ENCODE measurements around the gene RAB14.
"Not testable (repeated sequence)": the region's sequence is repeated elsewhere in the genome, so short reads cannot be mapped to it uniquely, and the experiment has no call there.

The RAB14 gene

GRCh38 chr9:121141706-121142105, 60.0 kb downstream of the RAB14 start:
- no peaks in the 10 kb centered on the region for H3K9me3 ChIP-seq (ENCODE audit: insufficient read depth, low read depth, low read length)
- no peak overlapping the region for H3K9ac ChIP-seq (ENCODE audit: low read depth, low read length)
- H3K27me3 ChIP-seq (ENCODE audit: insufficient read depth, low read length): no peaks in the 10 kb centered on the region
- H3K4me3 ChIP-seq (ENCODE audit: low read length): no peak overlapping the region; the same call in 1 of the 2 replicates
- no peak overlapping the region for H3K27ac ChIP-seq (ENCODE audit: low read length)
- peaks cover 7% of the 10 kb centered on the region; the same call in 1 of the 2 replicates for H3K4me1 ChIP-seq (ENCODE audit: insufficient read depth, low read length)
- H3K36me3 ChIP-seq (ENCODE audit: insufficient read depth, low read depth, low read length): peaks cover 51% of the 10 kb centered on the region

GRCh38 chr9:121141306-121141705, 60.4 kb downstream of the RAB14 start:
- H3K4me1 ChIP-seq (ENCODE audit: insufficient read depth, low read length): peaks cover 7% of the 10 kb centered on the region; the same call in 1 of the 2 replicates
- no peaks in the 10 kb centered on the region for H3K27me3 ChIP-seq (ENCODE audit: insufficient read depth, low read length)
- H3K9me3 ChIP-seq (ENCODE audit: insufficient read depth, low read depth, low read length): no peaks in the 10 kb centered on the region
- H3K9ac ChIP-seq (ENCODE audit: low read depth, low read length): peak overlapping the region; percentile 40; the same call in 1 of the 2 replicates
- no peak overlapping the region for H3K27ac ChIP-seq (ENCODE audit: low read length)
- no peak overlapping the region; the same call in 1 of the 2 replicates for H3K4me3 ChIP-seq (ENCODE audit: low read length)
- H3K36me3 ChIP-seq (ENCODE audit: insufficient read depth, low read depth, low read length): peaks cover 47% of the 10 kb centered on the region

- H3K4me3 ChIP-seq (ENCODE audit: low read length): no peak overlapping the region
- H3K27me3 ChIP-seq (ENCODE audit: insufficient read depth, low read length): no peaks in the 10 kb centered on the region
- H3K9ac ChIP-seq (ENCODE audit: low read depth, low read length): no peak overlapping the region
- H3K9me3 ChIP-seq (ENCODE audit: insufficient read depth, low read depth, low read length): no peaks in the 10 kb centered on the region
- peaks cover 11% of the 10 kb centered on the region; the same call in 1 of the 2 replicates for H3K4me1 ChIP-seq (ENCODE audit: insufficient read depth, low read length)
- H3K36me3 ChIP-seq (ENCODE audit: insufficient read depth, low read depth, low read length): peaks cover 42% of the 10 kb centered on the region
- no peak overlapping the region for H3K27ac ChIP-seq (ENCODE audit: low read length)
These were observed 61.5 kb downstream of the RAB14 start for GRCh38 chr9:121140162-121140561.

- no peak overlapping the region for H3K27ac ChIP-seq (ENCODE audit: low read length)
These were observed 62.7 kb downstream of the RAB14 start for GRCh38 chr9:121138973-121139372.

DNA sequence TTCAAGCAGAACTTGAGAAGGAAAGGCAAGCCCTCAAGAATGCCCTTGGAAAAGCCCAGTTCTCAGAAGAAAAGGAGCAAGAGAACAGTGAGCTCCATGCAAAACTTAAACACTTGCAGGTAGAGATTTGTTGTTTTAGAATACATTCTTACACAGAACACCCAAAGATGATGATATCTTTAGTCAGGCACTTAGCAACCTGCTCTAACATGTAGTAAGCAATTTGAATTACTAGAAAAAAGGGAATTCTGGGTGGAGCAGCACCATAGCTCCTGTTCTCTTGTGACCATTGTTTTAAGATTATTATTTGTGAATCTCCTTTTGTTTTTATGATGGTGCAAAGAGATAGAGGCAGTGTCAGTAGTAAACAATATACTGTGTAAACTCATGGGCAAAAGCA, 63.1 kb downstream of the RAB14 start:
- Histone ChIP-seq H3K9ac (ENCODE audit: low read depth, low read length) (no peak overlapping the region), H3K27ac (ENCODE audit: low read length) (no peak overlapping the region), H3K27me3 (ENCODE audit: insufficient read depth, low read length) (no peaks in the 10 kb centered on the region), H3K36me3 (ENCODE audit: insufficient read depth, low read depth, low read length) (peaks cover 26% of the 10 kb centered on the region), H3K9me3 (ENCODE audit: insufficient read depth, low read depth, low read length) (no peaks in the 10 kb centered on the region), H3K4me1 (ENCODE audit: insufficient read depth, low read length) (peaks cover 13% of the 10 kb centered on the region; the same call in 1 of the 2 replicates), H3K4me3 (ENCODE audit: low read length) (no peak overlapping the region)

More at GRCh38 chr9:121138973-121139372, 62.7 kb downstream of the RAB14 start:
- no peaks in the 10 kb centered on the region for H3K27me3 ChIP-seq (ENCODE audit: insufficient read depth, low read length)
- peaks cover 13% of the 10 kb centered on the region; the same call in 1 of the 2 replicates for H3K4me1 ChIP-seq (ENCODE audit: insufficient read depth, low read length)
- no peak overlapping the region for H3K4me3 ChIP-seq (ENCODE audit: low read length)
- peaks cover 30% of the 10 kb centered on the region for H3K36me3 ChIP-seq (ENCODE audit: insufficient read depth, low read depth, low read length)
- H3K9me3 ChIP-seq (ENCODE audit: insufficient read depth, low read depth, low read length): no peaks in the 10 kb centered on the region
- H3K9ac ChIP-seq (ENCODE audit: low read depth, low read length): no peak overlapping the region

DNA sequence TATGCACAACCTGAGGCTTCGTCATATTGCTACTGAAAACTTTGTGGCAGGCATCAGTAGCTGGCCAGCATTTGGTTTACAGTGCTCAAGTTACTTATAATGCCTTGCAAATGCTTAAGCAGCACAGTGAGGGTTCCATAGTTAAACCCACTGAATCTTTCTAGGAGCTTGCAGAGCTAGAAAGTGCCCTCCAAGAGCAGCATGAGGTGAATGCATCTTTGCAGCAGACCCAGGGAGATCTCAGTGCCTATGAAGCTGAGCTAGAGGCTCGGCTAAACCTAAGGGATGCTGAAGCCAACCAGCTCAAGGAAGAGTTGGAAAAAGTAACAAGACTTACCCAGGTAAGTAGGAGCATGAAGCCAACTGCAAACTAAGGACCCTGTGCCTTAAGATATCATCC, 66.0 kb downstream of the RAB14 start:
- 0 out of 2 replicates have a peak, but pooled peaks cover 6% of the 10 kb centered on the region for H3K36me3 ChIP-seq (ENCODE audit: insufficient read depth, low read depth, low read length)
- H3K4me1 ChIP-seq (ENCODE audit: insufficient read depth, low read length): peaks cover 10% of the 10 kb centered on the region; the same call in 1 of the 2 replicates
- H3K9me3 ChIP-seq (ENCODE audit: insufficient read depth, low read depth, low read length): no peaks in the 10 kb centered on the region
- no peak overlapping the region for H3K27ac ChIP-seq (ENCODE audit: low read length)
- H3K4me3 ChIP-seq (ENCODE audit: low read length): no peak overlapping the region
- no peaks in the 10 kb centered on the region for H3K27me3 ChIP-seq (ENCODE audit: insufficient read depth, low read length)
- no peak overlapping the region for H3K9ac ChIP-seq (ENCODE audit: low read depth, low read length)

DNA sequence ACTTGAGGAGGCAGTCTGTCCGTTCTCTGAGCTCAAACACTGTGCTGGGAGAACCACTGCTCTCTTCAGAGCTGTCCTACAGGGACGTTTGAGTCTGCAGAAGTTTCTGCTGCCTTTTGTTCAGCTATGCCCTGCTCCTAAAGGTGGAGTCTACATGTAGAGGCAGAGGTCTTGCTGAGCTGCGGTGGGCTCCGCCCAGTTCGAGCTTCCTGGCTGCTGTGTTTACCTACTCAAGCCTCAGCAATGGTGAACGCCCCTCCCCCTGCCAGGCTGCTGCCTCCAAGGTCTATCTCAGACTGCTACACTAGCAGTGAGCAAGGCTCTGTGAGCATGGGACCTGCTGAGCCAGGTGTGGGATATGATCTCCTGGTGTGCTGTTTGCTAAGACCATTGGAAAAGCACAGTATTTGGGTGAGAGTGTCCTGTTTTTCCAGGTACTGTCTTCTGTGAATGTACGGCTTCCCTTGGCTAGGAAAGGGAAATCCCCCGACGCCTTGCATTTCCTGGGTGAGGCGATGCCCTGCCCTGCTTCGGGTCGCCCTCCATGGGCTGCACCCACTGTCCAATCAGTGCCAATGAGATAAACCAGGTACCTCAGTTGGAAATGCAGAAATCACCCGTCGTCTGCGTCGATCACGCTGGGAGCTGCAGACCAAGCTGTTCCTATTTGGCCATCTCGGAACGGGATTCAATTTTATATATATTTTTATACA, 68.4 kb downstream of the RAB14 start:
- H3K9ac ChIP-seq (ENCODE audit: low read depth, low read length): no peak overlapping the region
- H3K27me3 ChIP-seq (ENCODE audit: insufficient read depth, low read length): no peaks in the 10 kb centered on the region
- H3K4me1 ChIP-seq (ENCODE audit: insufficient read depth, low read length): peaks cover 10% of the 10 kb centered on the region; the same call in 1 of the 2 replicates
- H3K9me3 ChIP-seq (ENCODE audit: insufficient read depth, low read depth, low read length): no peaks in the 10 kb centered on the region
- peak overlapping the region; percentile 18 for H3K27ac ChIP-seq (ENCODE audit: low read length)
- no peaks in the 10 kb centered on the region for H3K36me3 ChIP-seq (ENCODE audit: insufficient read depth, low read depth, low read length)
- no peak overlapping the region for H3K4me3 ChIP-seq (ENCODE audit: low read length)

GRCh38 chr9:121129384-121129783, 72.3 kb downstream of the RAB14 start:
- H3K27me3 ChIP-seq (ENCODE audit: insufficient read depth, low read length); H3K9me3 ChIP-seq (ENCODE audit: insufficient read depth, low read depth, low read length); H3K4me1 ChIP-seq (ENCODE audit: insufficient read depth, low read length); H3K27ac ChIP-seq (ENCODE audit: low read length); H3K4me3 ChIP-seq (ENCODE audit: low read length); H3K36me3 ChIP-seq (ENCODE audit: insufficient read depth, low read depth, low read length); H3K9ac ChIP-seq (ENCODE audit: low read depth, low read length): not testable (repeated sequence)

Measured in iPS-20b (cell line).